Thoracic aorta (tissue), 2 donors: ENCODE measurements around the gene KCNJ15. TPM values are rescaled to one million over a fixed set of nuclear protein-coding genes. Genes with fewer than 3 reads are reported as not detected.

Experiments
- ATAC-seq: fragments of 150-250 bp; one replicate; pipeline ENCODE4 v1.8.0; 2017; ENCODE audit warnings: low read depth; ENCODE audit not compliant: insufficient number of reproducible peaks, low FRiP score
- DNase-seq: peaks from one replicate; pipeline ENCODE4 v3.0.0-alpha.2; 2020; ENCODE audit warnings: low spot score
- H3K27ac ChIP-seq, 2 donors: fragments of 200-600 bp; sonication (generic); 1 replicate in 1 of 2; 2 replicates in 1 of 2; pipeline ENCODE4 v1.5.1; 2016; ENCODE audit warnings: mild to moderate bottlenecking in 2 of 2, moderate library complexity in 2 of 2
- H3K27me3 ChIP-seq: fragments of 200-600 bp; sonication (generic); replicated peaks from 2 replicates; pipeline ENCODE4 v1.6.0; 2016; ENCODE audit warnings: mild to moderate bottlenecking; ENCODE audit not compliant: insufficient read depth
- H3K36me3 ChIP-seq: fragments of 200-600 bp; sonication (generic); one replicate; pipeline ENCODE4 v1.5.1; 2016
- H3K4me1 ChIP-seq, 2 donors: fragments of 200-600 bp; sonication (generic); 1 replicate in 1 of 2; 2 replicates in 1 of 2; pipeline versions ENCODE4 v1.5.1 to v1.6.0; 2016; ENCODE audit warnings: low read depth in 2 of 2, mild to moderate bottlenecking in 1 of 2; ENCODE audit not compliant: control insufficient read depth in 1 of 2
- H3K4me3 ChIP-seq: fragments of 200-600 bp; sonication (generic); 2 replicates; pipeline ENCODE4 v1.5.1; 2016; ENCODE audit warnings: mild to moderate bottlenecking
- H3K9me3 ChIP-seq: fragments of 200-600 bp; sonication (generic); 2 replicates; pipeline ENCODE4 v1.5.1; 2016
- total RNA-seq, 2 donors: library from RNA; depleted of rRNA; stranded (reverse); fragments of >200 nt; gene quantifications; one replicate each; pipeline versions ENCODE4 v1.1.0 to v1.2.3, GENCODE V29; 2016
- TF ChIP-seq, protein P1 (sequence below): fragments of 200-600 bp; sonication (generic); IDR thresholded peaks from one replicate; pipeline ENCODE4 v1.5.1; 2019; ENCODE audit warnings: antibody characterized with exemption

The KCNJ15 gene
- total RNA-seq, 2 donors from 2014 or later: 0.41 to 1.8 TPM

DNA sequence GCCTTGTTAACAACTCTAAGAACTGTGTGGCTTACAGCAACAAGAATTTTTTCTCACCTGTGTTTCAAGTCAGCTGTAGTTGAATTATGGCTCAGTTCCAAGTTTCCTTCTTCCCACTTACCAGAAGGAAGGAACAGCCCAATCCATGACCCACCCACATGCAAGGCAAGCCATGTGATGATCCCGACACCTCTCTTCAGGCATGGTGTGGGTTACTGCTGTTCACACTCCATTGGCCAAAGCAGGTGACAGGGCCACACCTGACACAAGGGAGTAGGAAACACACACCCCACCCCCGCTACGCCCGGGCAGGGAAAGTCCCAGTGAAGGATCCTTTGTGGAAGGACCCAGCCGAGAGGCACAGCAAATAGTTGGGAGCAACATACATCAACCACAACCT lies 36.3 kb downstream of the KCNJ15 start:
- no peak for DNase-seq
- no peak overlapping the region for H3K4me3 ChIP-seq
- H3K27ac ChIP-seq: no peak overlapping the region
- no peak for ATAC-seq
- no peaks in the 10 kb centered on the region for H3K27me3 ChIP-seq
- TF ChIP-seq, protein P1, sequence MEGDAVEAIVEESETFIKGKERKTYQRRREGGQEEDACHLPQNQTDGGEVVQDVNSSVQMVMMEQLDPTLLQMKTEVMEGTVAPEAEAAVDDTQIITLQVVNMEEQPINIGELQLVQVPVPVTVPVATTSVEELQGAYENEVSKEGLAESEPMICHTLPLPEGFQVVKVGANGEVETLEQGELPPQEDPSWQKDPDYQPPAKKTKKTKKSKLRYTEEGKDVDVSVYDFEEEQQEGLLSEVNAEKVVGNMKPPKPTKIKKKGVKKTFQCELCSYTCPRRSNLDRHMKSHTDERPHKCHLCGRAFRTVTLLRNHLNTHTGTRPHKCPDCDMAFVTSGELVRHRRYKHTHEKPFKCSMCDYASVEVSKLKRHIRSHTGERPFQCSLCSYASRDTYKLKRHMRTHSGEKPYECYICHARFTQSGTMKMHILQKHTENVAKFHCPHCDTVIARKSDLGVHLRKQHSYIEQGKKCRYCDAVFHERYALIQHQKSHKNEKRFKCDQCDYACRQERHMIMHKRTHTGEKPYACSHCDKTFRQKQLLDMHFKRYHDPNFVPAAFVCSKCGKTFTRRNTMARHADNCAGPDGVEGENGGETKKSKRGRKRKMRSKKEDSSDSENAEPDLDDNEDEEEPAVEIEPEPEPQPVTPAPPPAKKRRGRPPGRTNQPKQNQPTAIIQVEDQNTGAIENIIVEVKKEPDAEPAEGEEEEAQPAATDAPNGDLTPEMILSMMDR: no peak
- no peaks in the 10 kb centered on the region for H3K9me3 ChIP-seq
- peaks cover 14% of the 10 kb centered on the region in 2 donors for H3K4me1 ChIP-seq
- no peaks in the 10 kb centered on the region for H3K36me3 ChIP-seq

- peaks cover 14% of the 10 kb centered on the region in 2 donors for H3K4me1 ChIP-seq
- H3K27ac ChIP-seq: no peak overlapping the region
- ATAC-seq: no peak
- H3K27me3 ChIP-seq: no peaks in the 10 kb centered on the region
- TF ChIP-seq, protein P1: no peak
- no peaks in the 10 kb centered on the region for H3K9me3 ChIP-seq
- no peak for DNase-seq
- H3K4me3 ChIP-seq: no peak overlapping the region
- H3K36me3 ChIP-seq: no peaks in the 10 kb centered on the region
Measured at GRCh38 chr21:38293765-38294164, 37.0 kb downstream of the KCNJ15 start.

DNA sequence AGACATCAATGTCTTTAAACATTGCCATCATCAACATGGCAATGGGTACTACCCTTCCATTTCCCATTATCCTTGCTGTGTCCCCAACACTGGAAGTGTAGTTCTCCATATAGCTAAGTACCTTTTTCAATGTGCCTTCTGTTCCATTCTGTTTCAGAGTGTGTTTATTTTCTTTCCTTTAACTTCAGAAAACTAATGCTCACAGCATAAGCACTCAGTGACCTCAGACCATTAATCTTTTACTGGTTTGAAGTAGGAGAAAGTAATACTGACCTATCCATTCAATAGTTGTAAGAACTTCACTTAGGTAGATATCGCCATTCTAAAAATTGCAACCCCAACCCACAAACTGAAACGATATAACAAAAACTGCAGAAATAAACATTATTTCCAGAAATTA lies 37.8 kb downstream of the KCNJ15 start:
- no peak overlapping the region for H3K27ac ChIP-seq
- no peaks in the 10 kb centered on the region for H3K9me3 ChIP-seq
- TF ChIP-seq, protein P1: no peak
- ATAC-seq (no peak), DNase-seq (no peak)
- H3K36me3 ChIP-seq: no peaks in the 10 kb centered on the region
- H3K4me1 ChIP-seq: peaks cover 14% of the 10 kb centered on the region in 2 donors
- H3K4me3 ChIP-seq: no peak overlapping the region
- no peaks in the 10 kb centered on the region for H3K27me3 ChIP-seq

GRCh38 chr21:38295997-38296764 lies 39.4 kb downstream of the KCNJ15 start:
- TF ChIP-seq, protein P1: no peak
- Histone ChIP-seq H3K27ac (peak overlapping the region in 1 of 2 donors; percentile 29), H3K4me1 (peaks cover 14% of the 10 kb centered on the region in 2 donors), H3K9me3 (no peaks in the 10 kb centered on the region), H3K27me3 (no peaks in the 10 kb centered on the region), H3K4me3 (no peak overlapping the region), H3K36me3 (no peaks in the 10 kb centered on the region)
- ATAC-seq (no peak), DNase-seq (no peak)

DNA sequence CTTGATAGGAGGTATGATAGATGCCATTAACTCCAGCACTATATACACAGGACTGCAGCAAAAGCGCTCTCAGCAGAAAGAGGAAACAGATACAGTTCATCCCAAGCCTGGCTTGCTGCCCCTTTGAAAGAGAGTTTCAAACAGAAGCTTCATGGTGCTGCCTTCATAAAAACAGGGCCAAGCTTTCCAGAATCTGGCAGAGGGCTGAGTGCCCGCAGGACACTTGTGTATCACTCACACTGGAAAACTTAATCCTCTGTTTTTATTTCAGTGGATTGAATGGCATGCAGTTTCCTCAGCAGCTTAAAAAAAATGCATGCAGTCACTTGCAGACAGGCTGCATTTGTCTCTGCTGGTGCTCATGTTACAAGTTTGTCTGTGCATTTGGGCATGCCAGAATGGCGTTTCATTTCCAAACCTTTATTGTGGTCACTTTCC lies 40.4 kb downstream of the KCNJ15 start:
- Histone ChIP-seq H3K27ac (peak overlapping the region; percentile 20 to 29), H3K4me1 (peaks cover 14% of the 10 kb centered on the region in 2 donors), H3K36me3 (no peaks in the 10 kb centered on the region), H3K9me3 (no peaks in the 10 kb centered on the region), H3K27me3 (no peaks in the 10 kb centered on the region), H3K4me3 (no peak overlapping the region)
- TF ChIP-seq, protein P1: no peak
- DNase-seq (no peak), ATAC-seq (no peak)
